Chondrocyte (in vitro differentiated cells): ENCODE data around the gene FRAT2. TPM values are rescaled to one million over a fixed set of nuclear protein-coding genes. Genes with fewer than 3 reads are reported as not detected.

Experiments used
- total RNA-seq: library from RNA; stranded (reverse); gene quantifications from 3 replicates; pipeline ENCODE4 v1.2.1, GENCODE V29; 2021

FRAT2 gene
- total RNA-seq, 1 donor from 2014 or later: 4.2 TPM

Other genes starting within 250 kb of the FRAT2 start
- 0.17 TPM in 1 of 3 replicates, not detected in the others for gene SLIT1, start 148.8 kb downstream of the FRAT2 start, total RNA-seq
- 2.5 to 3.3 TPM (median 2.6 TPM) in 3 replicates for gene ARHGAP19, start 42.1 kb downstream of the FRAT2 start, total RNA-seq
- 1.3 to 2.6 TPM (median 1.5 TPM) in 3 replicates for gene FRAT1, start 15.5 kb downstream of the FRAT2 start, total RNA-seq
- gene RRP12, start 66.6 kb upstream of the FRAT2 start, total RNA-seq: 22.1 to 42.8 TPM (median 28.3 TPM) in 3 replicates
- gene PGAM1, start 91.5 kb upstream of the FRAT2 start, total RNA-seq: 304 to 334 TPM (median 324 TPM) in 3 replicates
- gene EXOSC1, start 111.3 kb upstream of the FRAT2 start, total RNA-seq: 28.6 to 41.2 TPM (median 28.7 TPM) in 3 replicates
- gene ZDHHC16, start 111.4 kb upstream of the FRAT2 start, total RNA-seq: 50.4 to 64.8 TPM (median 53.0 TPM) in 3 replicates
- 63.4 to 80.2 TPM (median 66.6 TPM) in 3 replicates for gene MMS19, start 163.7 kb upstream of the FRAT2 start, total RNA-seq
- 29.3 to 38.2 TPM (median 38.2 TPM) in 3 replicates for gene UBTD1, start 164.2 kb upstream of the FRAT2 start, total RNA-seq
- gene ANKRD2, start 238.1 kb upstream of the FRAT2 start, total RNA-seq: 0.46 to 0.60 TPM (median 0.54 TPM) in 3 replicates
- gene HOGA1, start 249.7 kb upstream of the FRAT2 start, total RNA-seq: 0.12 TPM in 1 of 3 replicates, not detected in the others